Muscle of leg (tissue), 11 donors: ENCODE results near the gene RNF112. TPM values are rescaled to one million over a fixed set of nuclear protein-coding genes. Genes with fewer than 3 reads are reported as not detected.

Experiments used
- DNase-seq: peaks from one replicate; pipeline ENCODE4 v3.0.0; 2013
- H3K27ac ChIP-seq: one replicate; pipeline ENCODE4 v1.5.1; 2013; ENCODE audit warnings: mild to moderate bottlenecking, low read length, control low read depth
- H3K27me3 ChIP-seq: one replicate; pipeline ENCODE4 v1.6.1; 2013; ENCODE audit warnings: low read length; ENCODE audit not compliant: control insufficient read depth, insufficient read depth
- H3K36me3 ChIP-seq: one replicate; pipeline ENCODE4 v1.6.1; 2013; ENCODE audit warnings: low read length; ENCODE audit not compliant: control insufficient read depth, insufficient read depth
- H3K4me1 ChIP-seq: one replicate; pipeline ENCODE4 v1.6.1; 2013; ENCODE audit warnings: low read length; ENCODE audit not compliant: control insufficient read depth, insufficient read depth
- H3K4me3 ChIP-seq: one replicate; pipeline ENCODE4 v1.5.1; 2013; ENCODE audit warnings: low read length, control low read depth
- H3K9me3 ChIP-seq: replicated peaks from 2 replicates; pipeline ENCODE4 v1.6.1; 2013; ENCODE audit warnings: low read depth, low read length; ENCODE audit not compliant: control insufficient read depth
- WGBS: methylation state at CpG from one replicate; pipeline ENCODE4 v1.1.5; 2013; ENCODE audit warnings: missing lambda C conversion rate; ENCODE audit not compliant: insufficient coverage; 5-methylcytosine and 5-hydroxymethylcytosine counted together
- polyA plus RNA-seq, 8 donors: library from polyadenylated mRNA; unstranded; fragments of 120-200 nt; gene quantifications; one replicate each; pipeline versions ENCODE4 v1.2.1 to v1.2.3, GENCODE V29; 2013; ENCODE audit warnings: inconsistent platforms in 1 of 8, low replicate concordance in 1 of 8; ENCODE audit not compliant: insufficient read length in 8 of 8, insufficient read depth in 1 of 8
- total RNA-seq: library from RNA; stranded (reverse); fragments of 120-200 nt; gene quantifications from one replicate; pipeline ENCODE4 v1.2.4, GENCODE V29; 2013

RNF112 gene
- total and polyA plus RNA-seq, 9 donors: 2.8 to 5.4 (median 4.1) TPM

GRCh38 chr17:19388791-19389785 is 21.9 kb upstream of the RNF112 start:
- DNase-seq: no peak
- Histone ChIP-seq H3K27ac (peak overlapping the region; percentile 98), H3K36me3 (peaks cover 16% of the 10 kb centered on the region), H3K4me1 (peaks cover 55% of the 10 kb centered on the region), H3K9me3 (no peaks in the 10 kb centered on the region), H3K27me3 (no peaks in the 10 kb centered on the region), H3K4me3 (no peak overlapping the region)
- WGBS: no CpG with 5 or more reads among the region's 5 CpGs

GRCh38 chr17:19390951-19391350 is 20.1 kb upstream of the RNF112 start:
- no peak for DNase-seq
- Histone ChIP-seq H3K9me3 (no peaks in the 10 kb centered on the region), H3K27ac (no peak overlapping the region), H3K4me1 (peaks cover 36% of the 10 kb centered on the region), H3K27me3 (no peaks in the 10 kb centered on the region), H3K4me3 (no peak overlapping the region), H3K36me3 (no peaks in the 10 kb centered on the region)
- WGBS: no CpG with 5 or more reads among the region's 2 CpGs

- no peaks in the 10 kb centered on the region for H3K27me3 ChIP-seq
- H3K27ac ChIP-seq: no peak overlapping the region
- peaks cover 31% of the 10 kb centered on the region for H3K4me1 ChIP-seq
- H3K9me3 ChIP-seq: no peaks in the 10 kb centered on the region
- 80% methylated on average over 1 of the region's 7 CpGs for WGBS
- H3K4me3 ChIP-seq: no peak overlapping the region
- DNase-seq: no peak
- no peaks in the 10 kb centered on the region for H3K36me3 ChIP-seq
Observed at GRCh38 chr17:19391432-19391831, 19.6 kb upstream of the RNF112 start.

GRCh38 chr17:19392303-19392702 is 18.7 kb upstream of the RNF112 start:
- no peak for DNase-seq
- 60% methylated on average over 3 of the region's 7 CpGs for WGBS
- Histone ChIP-seq H3K9me3 (no peaks in the 10 kb centered on the region), H3K4me3 (no peak overlapping the region), H3K36me3 (no peaks in the 10 kb centered on the region), H3K27ac (no peak overlapping the region), H3K4me1 (peaks cover 24% of the 10 kb centered on the region), H3K27me3 (no peaks in the 10 kb centered on the region)

GRCh38 chr17:19397556-19398041 is 13.4 kb upstream of the RNF112 start:
- Histone ChIP-seq H3K27ac (no peak overlapping the region), H3K9me3 (no peaks in the 10 kb centered on the region), H3K4me3 (no peak overlapping the region), H3K4me1 (peaks cover 25% of the 10 kb centered on the region), H3K36me3 (no peaks in the 10 kb centered on the region), H3K27me3 (peaks cover 2% of the 10 kb centered on the region)
- peak; percentile 4 for DNase-seq
- WGBS: 49% methylated on average over 3 of the region's 6 CpGs

- Histone ChIP-seq H3K27me3 (peaks cover 2% of the 10 kb centered on the region), H3K9me3 (no peaks in the 10 kb centered on the region), H3K36me3 (no peaks in the 10 kb centered on the region), H3K4me1 (peaks cover 25% of the 10 kb centered on the region), H3K27ac (peak overlapping the region; percentile 11), H3K4me3 (no peak overlapping the region)
- no peak for DNase-seq
- WGBS: 71% methylated on average over 1 of the region's 2 CpGs
Observed at GRCh38 chr17:19398301-19399181, 12.5 kb upstream of the RNF112 start.

- Histone ChIP-seq H3K27me3 (peaks cover 2% of the 10 kb centered on the region), H3K36me3 (no peaks in the 10 kb centered on the region), H3K4me1 (peaks cover 25% of the 10 kb centered on the region), H3K27ac (peak overlapping the region; percentile 9), H3K9me3 (no peaks in the 10 kb centered on the region), H3K4me3 (no peak overlapping the region)
- DNase-seq: peak; percentile 84
- WGBS: 85% methylated on average over 2 of the region's 3 CpGs
Observed at GRCh38 chr17:19399750-19400450, 11.1 kb upstream of the RNF112 start.

- H3K4me1 ChIP-seq: peaks cover 25% of the 10 kb centered on the region
- H3K4me3 ChIP-seq: no peak overlapping the region
- H3K27ac ChIP-seq: no peak overlapping the region
- DNase-seq: no peak
- WGBS: 65% methylated on average over 6 of the region's 8 CpGs
- peaks cover 2% of the 10 kb centered on the region for H3K27me3 ChIP-seq
- H3K36me3 ChIP-seq: no peaks in the 10 kb centered on the region
- H3K9me3 ChIP-seq: no peaks in the 10 kb centered on the region
Observed at GRCh38 chr17:19401321-19402010, 9.6 kb upstream of the RNF112 start.

- Histone ChIP-seq H3K36me3 (no peaks in the 10 kb centered on the region), H3K4me3 (no peak overlapping the region), H3K4me1 (peaks cover 25% of the 10 kb centered on the region), H3K27me3 (peaks cover 2% of the 10 kb centered on the region), H3K9me3 (no peaks in the 10 kb centered on the region), H3K27ac (no peak overlapping the region)
- 40% methylated on average over 1 of the region's 1 CpG for WGBS
- no peak for DNase-seq
Observed at GRCh38 chr17:19402171-19402570, 8.9 kb upstream of the RNF112 start.
